ENCODE data around the gene PROM1. TPM values are rescaled to one million over a fixed set of nuclear protein-coding genes. Genes with fewer than 3 reads are reported as not detected.

PROM1 gene
- total RNA-seq, 1 donor from 2014 or later: 0.93 TPM

GRCh38 chr4:15931451-15932210 is 152.2 kb downstream of the PROM1 start:
- no peaks in the 10 kb centered on the region for H3K36me3 ChIP-seq
- H3K27me3 ChIP-seq: no peaks in the 10 kb centered on the region
- H3K9me3 ChIP-seq: no peaks in the 10 kb centered on the region
- H3K4me1 ChIP-seq: no peaks in the 10 kb centered on the region
- no peak for DNase-seq
- H3K4me3 ChIP-seq: no peak overlapping the region
- intact Hi-C loops (cut with DNase I): no loop called here
- TF ChIP-seq, protein P1, sequence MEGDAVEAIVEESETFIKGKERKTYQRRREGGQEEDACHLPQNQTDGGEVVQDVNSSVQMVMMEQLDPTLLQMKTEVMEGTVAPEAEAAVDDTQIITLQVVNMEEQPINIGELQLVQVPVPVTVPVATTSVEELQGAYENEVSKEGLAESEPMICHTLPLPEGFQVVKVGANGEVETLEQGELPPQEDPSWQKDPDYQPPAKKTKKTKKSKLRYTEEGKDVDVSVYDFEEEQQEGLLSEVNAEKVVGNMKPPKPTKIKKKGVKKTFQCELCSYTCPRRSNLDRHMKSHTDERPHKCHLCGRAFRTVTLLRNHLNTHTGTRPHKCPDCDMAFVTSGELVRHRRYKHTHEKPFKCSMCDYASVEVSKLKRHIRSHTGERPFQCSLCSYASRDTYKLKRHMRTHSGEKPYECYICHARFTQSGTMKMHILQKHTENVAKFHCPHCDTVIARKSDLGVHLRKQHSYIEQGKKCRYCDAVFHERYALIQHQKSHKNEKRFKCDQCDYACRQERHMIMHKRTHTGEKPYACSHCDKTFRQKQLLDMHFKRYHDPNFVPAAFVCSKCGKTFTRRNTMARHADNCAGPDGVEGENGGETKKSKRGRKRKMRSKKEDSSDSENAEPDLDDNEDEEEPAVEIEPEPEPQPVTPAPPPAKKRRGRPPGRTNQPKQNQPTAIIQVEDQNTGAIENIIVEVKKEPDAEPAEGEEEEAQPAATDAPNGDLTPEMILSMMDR (IDR thresholded peaks at IDR 0.05): no peak
- ATAC-seq: no peak
- H3K27ac ChIP-seq: no peak overlapping the region

- Histone ChIP-seq H3K27me3 (no peaks in the 10 kb centered on the region), H3K4me3 (no peak overlapping the region), H3K27ac (no peak overlapping the region), H3K9me3 (no peaks in the 10 kb centered on the region), H3K4me1 (no peaks in the 10 kb centered on the region), H3K36me3 (no peaks in the 10 kb centered on the region)
- no peak for ATAC-seq
- intact Hi-C loops (cut with DNase I): no loop called here
- DNase-seq: no peak
- TF ChIP-seq, protein P1 (IDR thresholded peaks at IDR 0.05): no peak
These were observed 153.5 kb downstream of the PROM1 start for GRCh38 chr4:15930314-15930713.

GRCh38 chr4:15929540-15929939 is 154.3 kb downstream of the PROM1 start:
- no peaks in the 10 kb centered on the region for H3K9me3 ChIP-seq
- no peaks in the 10 kb centered on the region for H3K36me3 ChIP-seq
- H3K27ac ChIP-seq: no peak overlapping the region
- DNase-seq (no peak), ATAC-seq (no peak)
- TF ChIP-seq, protein P1 (IDR thresholded peaks at IDR 0.05): no peak
- H3K4me1 ChIP-seq: no peaks in the 10 kb centered on the region
- H3K4me3 ChIP-seq: no peak overlapping the region
- no peaks in the 10 kb centered on the region for H3K27me3 ChIP-seq
- intact Hi-C loops (cut with DNase I): no loop called here

GRCh38 chr4:15928883-15929282 is 154.9 kb downstream of the PROM1 start:
- no peaks in the 10 kb centered on the region for H3K36me3 ChIP-seq
- H3K9me3 ChIP-seq: no peaks in the 10 kb centered on the region
- ATAC-seq (no peak), DNase-seq (no peak)
- TF ChIP-seq, protein P1 (IDR thresholded peaks at IDR 0.05): no peak
- no peak overlapping the region for H3K4me3 ChIP-seq
- H3K4me1 ChIP-seq: no peaks in the 10 kb centered on the region
- H3K27ac ChIP-seq: no peak overlapping the region
- intact Hi-C loops (cut with DNase I): no loop called here
- H3K27me3 ChIP-seq: no peaks in the 10 kb centered on the region

DNA sequence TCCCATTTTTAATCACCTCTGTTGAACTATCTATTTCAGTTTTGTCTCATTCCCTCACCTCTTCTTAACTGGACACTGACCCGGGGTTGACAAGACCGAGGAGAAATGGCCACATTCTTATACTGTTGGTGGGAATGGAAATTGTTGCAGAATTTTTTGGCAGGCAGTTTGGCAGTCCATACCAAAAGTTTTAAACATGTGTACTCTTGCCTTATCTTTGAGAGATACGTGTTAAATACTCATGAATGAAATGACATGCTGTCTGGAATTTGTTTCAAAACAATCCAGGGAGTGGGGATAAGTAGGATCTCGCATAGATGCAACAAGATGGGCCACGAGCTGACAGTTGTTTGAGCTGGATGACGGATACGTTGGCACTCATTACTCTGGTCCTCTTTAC is 157.3 kb downstream of the PROM1 start:
- no peaks in the 10 kb centered on the region for H3K27me3 ChIP-seq
- no peaks in the 10 kb centered on the region for H3K4me1 ChIP-seq
- intact Hi-C loops (cut with DNase I): no loop called here
- no peak for ATAC-seq
- no peaks in the 10 kb centered on the region for H3K36me3 ChIP-seq
- no peak overlapping the region for H3K27ac ChIP-seq
- TF ChIP-seq, protein P1 (IDR thresholded peaks at IDR 0.05): no peak
- no peak for DNase-seq
- no peaks in the 10 kb centered on the region for H3K9me3 ChIP-seq
- no peak overlapping the region for H3K4me3 ChIP-seq

All from upper lobe of right lung (tissue), 1 donor.